HG02798 (cell line): ENCODE results near the gene DHRS2.

ENCODE experiments used
- ATAC-seq: cut with Tn5 transposase; IDR thresholded peaks from one replicate; pipeline ENCODE4 v1.9.1; 2021; ENCODE audit warnings: mild to moderate bottlenecking; ENCODE audit not compliant: unreplicated experiment, poor library complexity

Gene DHRS2

DNA sequence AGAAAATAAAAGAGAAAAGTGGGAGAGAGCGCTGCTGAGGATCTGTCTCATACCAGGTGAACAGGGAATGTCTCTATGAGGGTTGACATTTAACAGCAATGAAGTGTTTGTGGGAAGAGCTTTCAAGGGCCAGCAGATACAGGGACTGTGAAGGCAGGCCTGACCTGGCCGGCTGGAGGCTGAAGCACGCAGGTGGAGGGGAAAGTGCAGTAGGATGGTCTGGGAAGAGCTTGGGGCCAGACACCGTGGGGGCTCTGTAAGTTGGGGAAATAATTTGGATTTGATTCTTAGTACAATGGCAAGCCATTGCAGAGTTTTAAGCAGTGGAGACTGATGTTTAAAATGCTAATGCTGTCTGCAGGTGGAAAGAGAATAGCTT, 23.8 kb upstream of the DHRS2 start:
- no peak for ATAC-seq

DNA sequence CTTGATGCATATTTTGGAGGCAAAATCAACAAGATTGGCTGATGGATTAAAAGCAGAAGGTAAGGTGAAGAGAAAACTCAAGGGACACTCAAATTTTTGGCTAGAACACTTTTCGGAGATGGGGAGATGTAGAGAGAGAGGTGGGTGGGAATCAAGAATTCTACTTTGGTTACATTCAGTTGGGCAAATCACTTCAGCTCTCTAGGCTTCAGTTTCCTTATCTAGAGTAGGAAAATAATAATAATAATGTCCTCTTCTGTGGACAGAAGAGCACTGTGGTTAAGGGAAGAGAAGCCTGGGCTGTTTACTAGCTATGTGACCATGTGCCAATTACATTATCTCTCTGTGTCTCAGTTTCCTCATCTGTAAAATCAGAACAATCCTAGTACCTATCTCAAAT, 23.4 kb upstream of the DHRS2 start:
- ATAC-seq = no peak

DNA sequence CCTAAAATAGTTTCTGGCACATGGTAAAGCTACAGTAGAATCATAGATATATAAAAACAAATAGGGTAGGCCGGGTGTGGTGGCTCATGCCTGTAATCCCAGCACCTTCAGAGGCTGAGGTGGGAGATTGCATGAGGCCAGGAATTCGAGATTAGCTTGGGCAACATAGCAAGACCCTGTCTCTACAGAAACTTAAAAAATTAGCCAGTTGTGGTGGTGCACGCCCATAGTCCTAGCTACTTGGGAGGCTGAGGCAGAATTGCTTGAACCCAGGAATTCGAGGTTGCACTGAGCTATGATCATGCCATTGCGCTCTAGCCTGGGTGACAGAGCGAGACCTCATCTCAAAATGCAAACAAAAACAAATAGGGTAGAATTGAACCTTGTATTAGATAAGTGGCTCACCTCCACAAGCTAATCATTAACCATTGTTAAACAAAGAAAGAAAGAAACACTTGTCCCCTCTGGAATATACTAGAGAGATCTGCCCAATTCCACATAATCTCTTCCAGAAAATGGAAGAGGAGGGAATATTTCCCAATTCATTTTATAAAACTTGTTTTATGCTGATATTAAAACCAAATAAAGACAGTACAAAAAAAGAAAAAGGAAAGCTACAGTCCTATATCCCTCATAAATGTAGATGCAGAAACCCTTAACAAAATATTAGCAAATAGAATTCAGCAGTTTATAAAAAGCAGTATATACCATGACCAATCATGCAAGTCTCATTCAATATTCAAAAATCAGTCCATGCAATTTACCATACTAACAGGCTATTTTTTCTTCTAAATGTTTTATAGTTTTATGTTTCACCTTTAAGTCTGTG, 22.7 kb upstream of the DHRS2 start:
- no peak for ATAC-seq

GRCh38 chr14:23614395-23614828, 21.8 kb upstream of the DHRS2 start:
- no peak for ATAC-seq

- no peak for ATAC-seq
Observed at GRCh38 chr14:23615856-23616255, 20.3 kb upstream of the DHRS2 start.

DNA sequence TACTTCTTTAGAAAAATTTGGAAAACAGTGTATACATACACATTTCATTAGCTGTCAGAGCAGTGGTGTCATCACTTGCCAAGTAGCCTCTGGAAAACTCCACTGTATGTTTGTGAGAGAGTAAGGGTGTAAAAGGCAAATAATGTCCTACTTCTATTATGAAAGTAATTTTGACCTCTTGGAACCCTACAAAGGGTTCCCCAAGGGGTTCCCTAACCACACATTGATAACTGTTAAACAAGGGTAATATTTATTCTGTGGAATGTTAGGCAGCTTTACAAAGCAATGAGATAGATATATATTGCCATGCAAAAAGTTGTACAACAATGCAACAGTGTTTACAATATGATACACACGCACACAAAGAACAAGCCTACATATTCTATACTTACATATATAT, 18.6 kb upstream of the DHRS2 start:
- no peak for ATAC-seq

GRCh38 chr14:23618415-23618988, 17.7 kb upstream of the DHRS2 start:
- no peak for ATAC-seq

DNA sequence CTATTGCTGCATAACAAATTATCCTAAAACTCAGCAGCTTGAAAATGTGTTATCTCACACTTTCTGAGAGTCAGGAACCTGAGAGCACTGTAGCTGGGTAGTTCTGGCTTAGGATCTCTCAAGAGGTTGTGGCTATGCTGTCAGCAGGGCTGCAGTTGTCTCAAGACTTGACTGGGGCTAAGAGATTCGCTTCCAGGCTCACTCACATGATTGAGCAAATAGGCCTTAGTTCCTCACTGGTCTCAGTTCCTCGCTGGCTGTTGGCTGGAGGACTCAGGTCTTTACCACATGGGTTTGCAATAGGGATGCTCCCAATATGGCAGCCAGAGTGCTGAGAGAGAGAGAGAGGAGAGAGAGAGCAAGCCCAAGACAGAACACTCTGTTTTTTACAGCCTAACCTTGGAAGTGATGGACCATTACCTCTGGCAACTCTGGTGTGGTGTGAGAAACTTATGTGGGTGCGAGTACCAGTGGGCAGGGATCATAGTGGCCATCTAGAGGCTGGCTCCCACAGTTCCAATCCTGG, 15.9 kb upstream of the DHRS2 start:
- ATAC-seq = no peak

DNA sequence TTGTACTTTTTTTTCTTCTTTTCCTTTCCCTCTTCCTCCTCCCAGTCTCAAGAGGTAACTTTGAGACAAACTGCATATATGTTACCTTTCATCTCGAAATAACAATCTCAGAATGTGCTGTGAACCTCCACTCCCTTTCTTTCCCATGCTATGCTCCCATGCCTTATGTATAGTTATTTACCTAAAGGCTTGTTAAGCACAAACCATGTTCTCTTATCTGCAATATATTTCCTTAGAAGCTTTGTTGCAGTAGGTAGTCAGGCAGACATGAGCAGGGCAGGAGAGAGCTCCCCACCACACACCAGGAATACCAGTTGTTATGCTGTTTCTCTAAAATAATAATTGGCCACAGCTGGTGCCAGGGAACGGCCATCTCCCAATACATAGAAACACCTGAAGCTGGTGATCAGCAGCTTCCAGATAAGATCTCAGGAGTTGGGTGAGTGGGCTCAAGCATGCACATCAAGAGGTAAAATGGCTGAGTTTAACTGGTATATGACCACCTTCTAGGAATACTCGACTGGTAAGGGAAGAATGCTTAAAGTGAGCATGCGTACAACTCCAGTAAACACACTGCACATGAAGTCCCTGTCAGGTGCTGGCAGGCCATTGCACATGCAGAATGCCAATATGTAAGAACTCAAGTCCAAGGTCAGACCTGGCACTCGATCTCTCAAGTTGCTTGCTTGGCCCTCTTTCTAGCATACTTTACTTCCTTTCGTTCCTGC, 14.8 kb upstream of the DHRS2 start:
- ATAC-seq = no peak

DNA sequence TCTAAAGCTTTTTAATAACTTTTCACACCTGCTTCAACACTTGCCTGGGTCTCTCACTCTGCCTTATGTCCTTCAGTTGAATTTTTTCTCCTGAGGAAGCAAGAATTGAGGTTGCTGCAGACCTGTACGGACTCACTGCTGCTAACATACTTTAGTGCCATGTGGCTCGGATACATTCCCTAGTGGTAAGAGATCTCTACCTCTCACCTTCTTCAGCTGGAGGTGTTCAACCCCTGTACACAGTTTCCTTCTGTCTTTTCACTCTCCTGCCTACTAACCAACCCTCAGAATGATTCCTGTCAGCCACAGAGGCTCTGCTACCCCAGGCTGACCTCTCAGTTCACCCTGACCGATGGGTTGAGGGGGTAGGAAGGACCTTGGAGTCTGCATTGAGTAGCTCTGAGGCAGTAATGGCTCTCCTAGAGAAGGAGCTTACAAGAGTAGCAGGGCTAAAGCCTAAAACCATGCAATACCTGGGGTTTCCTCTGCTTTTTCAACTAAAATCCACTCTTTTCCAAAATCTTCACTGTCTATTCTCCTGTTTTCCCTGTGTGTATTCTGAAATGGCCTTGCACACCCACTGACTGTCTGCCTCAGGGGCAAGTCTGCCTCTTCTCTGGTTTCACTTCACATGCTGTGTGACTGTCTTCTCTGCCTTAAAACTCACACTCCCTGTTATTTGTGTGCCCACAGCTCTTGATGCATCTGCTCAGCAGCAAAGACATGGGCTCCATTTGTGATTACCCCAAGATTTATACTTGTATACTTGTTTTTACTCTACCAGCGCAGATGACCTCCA, 14.0 kb upstream of the DHRS2 start:
- no peak for ATAC-seq

GRCh38 chr14:23622990-23623389, 13.2 kb upstream of the DHRS2 start:
- no peak for ATAC-seq

GRCh38 chr14:23623962-23624361, 12.2 kb upstream of the DHRS2 start:
- ATAC-seq = no peak

GRCh38 chr14:23624830-23625404, 11.2 kb upstream of the DHRS2 start:
- ATAC-seq = no peak

GRCh38 chr14:23626946-23627345, 9.2 kb upstream of the DHRS2 start:
- no peak for ATAC-seq

- no peak for ATAC-seq
Observed at GRCh38 chr14:23627961-23628360, 8.2 kb upstream of the DHRS2 start.

GRCh38 chr14:23629204-23629603, 7.0 kb upstream of the DHRS2 start:
- no peak for ATAC-seq

DNA sequence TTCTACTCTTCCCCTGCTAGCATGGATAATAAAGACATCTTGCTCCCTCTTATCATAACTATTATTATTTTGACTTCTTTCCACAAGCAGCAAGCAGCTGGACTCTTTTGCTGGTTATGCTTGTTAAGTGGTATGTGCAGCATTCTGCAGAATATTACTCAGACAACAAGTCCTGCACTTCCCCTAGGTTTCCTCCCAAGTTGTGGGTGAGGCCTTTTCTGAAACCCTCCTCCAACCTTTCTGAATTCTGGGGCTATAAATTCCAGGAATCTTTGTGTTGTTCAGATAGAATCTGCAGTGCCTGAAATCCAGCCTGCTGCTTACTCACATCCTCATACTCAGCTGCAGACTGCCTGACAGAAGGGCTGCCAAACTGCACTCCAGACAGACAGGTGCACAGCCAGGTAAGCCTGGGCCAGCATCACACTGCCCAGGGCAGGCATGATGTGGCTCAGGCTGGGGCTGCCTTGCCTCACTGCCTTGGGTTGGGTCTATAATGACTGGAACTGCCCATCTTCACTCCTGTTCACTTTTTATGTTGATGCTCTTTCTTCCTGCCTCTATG, 6.2 kb upstream of the DHRS2 start:
- no peak for ATAC-seq

GRCh38 chr14:23630687-23631086, 5.5 kb upstream of the DHRS2 start:
- no peak for ATAC-seq

DNA sequence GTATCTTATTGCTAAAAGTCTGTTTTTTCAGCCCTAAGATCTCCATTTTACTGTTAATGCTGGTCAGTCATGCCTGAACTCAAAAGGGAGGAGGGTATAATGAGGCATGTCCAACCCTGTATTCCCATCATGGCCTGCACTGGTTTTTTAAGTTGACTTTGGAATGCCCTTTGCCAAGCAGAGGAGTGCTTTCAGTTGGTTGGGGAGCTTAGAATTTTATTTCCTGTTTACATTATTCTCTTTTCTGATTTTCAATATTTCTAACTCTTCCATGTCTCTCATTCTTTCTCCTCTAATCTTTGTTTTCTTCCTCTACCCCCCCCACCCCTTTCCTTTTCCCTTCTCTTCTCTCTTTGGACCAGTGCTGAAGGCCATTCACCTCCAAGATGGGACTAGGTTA, 4.9 kb upstream of the DHRS2 start:
- ATAC-seq = no peak
